Superior temporal gyrus (tissue), 1 donor: ENCODE data around the gene SORCS1.
A peak's percentile ranks its signal among the peaks of the same experiment; 100 is the strongest.

Experiments used
- DNase-seq: peaks from one replicate; pipeline ENCODE4 v3.0.0-alpha.2; 2016; ENCODE audit errors: extremely low spot score

Gene SORCS1

DNA sequence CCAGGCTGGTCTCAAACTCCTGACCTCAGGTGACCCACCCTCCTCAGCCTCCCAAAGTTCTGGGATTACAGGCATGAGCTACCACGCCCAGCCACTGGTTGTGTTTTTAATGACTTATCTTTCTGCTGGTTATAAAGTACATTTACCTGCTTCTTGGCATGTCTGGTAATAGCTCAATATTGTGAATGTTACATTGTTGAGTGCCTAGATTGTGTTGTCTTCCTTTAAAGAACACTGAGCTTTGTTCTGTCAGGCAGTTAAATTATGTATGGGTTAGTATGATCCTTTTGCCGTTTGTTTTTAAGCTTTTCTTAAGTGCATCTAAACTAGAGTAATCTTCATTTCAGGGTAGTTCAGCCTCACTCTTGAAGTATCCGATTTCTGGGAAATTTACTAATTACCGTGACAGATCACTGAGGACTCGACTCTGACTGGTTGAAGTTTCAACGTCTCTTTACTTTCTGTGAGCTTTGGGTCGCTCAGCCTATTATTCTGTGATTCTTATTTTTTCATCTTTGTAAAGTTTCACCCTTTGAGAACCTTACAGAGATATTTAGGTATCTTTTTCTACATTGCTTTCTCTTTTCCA, 617.4 kb downstream of the SORCS1 start:
- no peak for DNase-seq

GRCh38 chr10:106542461-106542860, 622.0 kb downstream of the SORCS1 start:
- no peak for DNase-seq

GRCh38 chr10:106540645-106541044, 623.9 kb downstream of the SORCS1 start:
- DNase-seq, result no peak

GRCh38 chr10:106537866-106538265, 626.6 kb downstream of the SORCS1 start:
- peak; percentile 41 for DNase-seq

GRCh38 chr10:106535304-106535953, 629.1 kb downstream of the SORCS1 start:
- DNase-seq, result no peak

- peak; percentile 53 for DNase-seq
These were observed 630.1 kb downstream of the SORCS1 start for GRCh38 chr10:106534441-106534840.

- DNase-seq, result no peak
These were observed 635.8 kb downstream of the SORCS1 start for GRCh38 chr10:106528702-106529101.

GRCh38 chr10:106525835-106526234, 638.7 kb downstream of the SORCS1 start:
- no peak for DNase-seq
